HUES48 (cell line): ENCODE results near the gene KLHL20.
"Not testable (repeated sequence)": the region's sequence is repeated elsewhere in the genome, so short reads cannot be mapped to it uniquely, and the experiment has no call there.

Source experiments
- H3K27ac ChIP-seq: one replicate; pipeline ENCODE4 v1.7.0; 2013; ENCODE audit warnings: low read depth, low read length, inconsistent platforms
- H3K27me3 ChIP-seq: 2 replicates; pipeline ENCODE4 v1.6.1; 2013; ENCODE audit warnings: mild to moderate bottlenecking, low read length; ENCODE audit not compliant: control insufficient read depth, insufficient read depth
- H3K36me3 ChIP-seq: 2 replicates; pipeline ENCODE4 v1.6.1; 2013; ENCODE audit warnings: low read length; ENCODE audit not compliant: control insufficient read depth, insufficient read depth
- H3K4me1 ChIP-seq: 2 replicates; pipeline ENCODE4 v1.6.1; 2013; ENCODE audit warnings: mild to moderate bottlenecking, low read length; ENCODE audit not compliant: control insufficient read depth, insufficient read depth
- H3K4me3 ChIP-seq: 2 replicates; pipeline ENCODE4 v1.5.1; 2013; ENCODE audit warnings: mild to moderate bottlenecking, low read depth, low read length
- H3K9ac ChIP-seq: 2 replicates; pipeline ENCODE4 v1.6.1; 2013; ENCODE audit warnings: mild to moderate bottlenecking, low read depth, low read length, moderate library complexity
- H3K9me3 ChIP-seq: 2 replicates; pipeline ENCODE4 v1.6.1; 2013; ENCODE audit warnings: low read length; ENCODE audit not compliant: control insufficient read depth, insufficient read depth

KLHL20 gene

GRCh38 chr1:173714759-173715537 is at the start of gene KLHL20:
TSS of gene KLHL20 (plus strand) at chr1:173714981. CDS start at chr1:173716044, 1,063 bp downstream.
- Histone ChIP-seq H3K27ac (peak within 1 kb of the TSS; percentile 49), H3K36me3 (no peaks in the 10 kb centered on the region), H3K9ac (peak within 1 kb of the TSS; percentile 41), H3K4me3 (peak within 1 kb of the TSS; percentile 91), H3K27me3 (peaks cover 30% of the 10 kb centered on the region), H3K9me3 (no peaks in the 10 kb centered on the region), H3K4me1 (peaks cover 10% of the 10 kb centered on the region; the same call in 1 of the 2 replicates)

GRCh38 chr1:173666646-173667045 is 48.1 kb upstream of the KLHL20 start:
- H3K27me3 ChIP-seq, result peaks cover 6% of the 10 kb centered on the region; the same call in 1 of the 2 replicates
- no peaks in the 10 kb centered on the region for H3K36me3 ChIP-seq
- no peak overlapping the region for H3K27ac ChIP-seq
- H3K9me3 ChIP-seq, result no peaks in the 10 kb centered on the region
- no peak overlapping the region for H3K9ac ChIP-seq
- no peak overlapping the region for H3K4me3 ChIP-seq
- H3K4me1 ChIP-seq, result peaks cover 7% of the 10 kb centered on the region

GRCh38 chr1:173669491-173669941 is 45.3 kb upstream of the KLHL20 start, which contains the start of gene ANKRD45:
TSS of gene ANKRD45 (minus strand) at chr1:173669851. CDS start at chr1:173659418, 10,433 bp downstream.
- peak within 1 kb of the TSS; percentile 80 for H3K4me3 ChIP-seq
- H3K9me3 ChIP-seq, result no peaks in the 10 kb centered on the region
- peak within 1 kb of the TSS; percentile 57 for H3K9ac ChIP-seq
- peaks cover 6% of the 10 kb centered on the region; the same call in 1 of the 2 replicates for H3K27me3 ChIP-seq
- no peak within 1 kb of the TSS for H3K27ac ChIP-seq
- peaks cover 7% of the 10 kb centered on the region for H3K4me1 ChIP-seq
- H3K36me3 ChIP-seq, result no peaks in the 10 kb centered on the region

- H3K27me3 ChIP-seq, H3K9ac ChIP-seq, H3K4me3 ChIP-seq, H3K9me3 ChIP-seq, H3K27ac ChIP-seq, H3K36me3 ChIP-seq, H3K4me1 ChIP-seq: not testable (repeated sequence)
Measured at GRCh38 chr1:173674496-173674895, 40.3 kb upstream of the KLHL20 start.

GRCh38 chr1:173680152-173680551 is 34.6 kb upstream of the KLHL20 start:
- H3K9me3 ChIP-seq, H3K27me3 ChIP-seq, H3K36me3 ChIP-seq, H3K27ac ChIP-seq, H3K9ac ChIP-seq, H3K4me3 ChIP-seq: not testable (repeated sequence)
- peaks cover 16% of the 10 kb centered on the region for H3K4me1 ChIP-seq

GRCh38 chr1:173682184-173682583 is 32.6 kb upstream of the KLHL20 start:
- Histone ChIP-seq H3K36me3 (no peaks in the 10 kb centered on the region), H3K9me3 (no peaks in the 10 kb centered on the region), H3K27me3 (no peaks in the 10 kb centered on the region), H3K9ac (peak overlapping the region; percentile 2; the same call in 1 of the 2 replicates), H3K4me1 (peaks cover 16% of the 10 kb centered on the region), H3K27ac (peak overlapping the region; percentile 4), H3K4me3 (peak overlapping the region; percentile 14; the same call in 1 of the 2 replicates)

GRCh38 chr1:173683838-173684237 is 30.9 kb upstream of the KLHL20 start:
- H3K27me3 ChIP-seq, result not testable (repeated sequence)

GRCh38 chr1:173685121-173685520 is 29.7 kb upstream of the KLHL20 start:
- not testable (repeated sequence) for H3K27me3 ChIP-seq, H3K36me3 ChIP-seq, H3K4me3 ChIP-seq, H3K9ac ChIP-seq, H3K9me3 ChIP-seq, H3K27ac ChIP-seq
- H3K4me1 ChIP-seq, result peaks cover 26% of the 10 kb centered on the region

More at GRCh38 chr1:173683838-173684237, 30.9 kb upstream of the KLHL20 start:
- not testable (repeated sequence) for H3K9me3 ChIP-seq, H3K4me3 ChIP-seq, H3K9ac ChIP-seq, H3K27ac ChIP-seq, H3K36me3 ChIP-seq
- peaks cover 26% of the 10 kb centered on the region for H3K4me1 ChIP-seq

- Histone ChIP-seq H3K27me3 (no peaks in the 10 kb centered on the region), H3K9ac (no peak overlapping the region), H3K4me3 (no peak overlapping the region), H3K4me1 (peaks cover 13% of the 10 kb centered on the region), H3K36me3 (no peaks in the 10 kb centered on the region), H3K9me3 (peaks cover 3% of the 10 kb centered on the region; the same call in 1 of the 2 replicates), H3K27ac (no peak overlapping the region)
Measured at GRCh38 chr1:173688300-173688699, 26.5 kb upstream of the KLHL20 start.

GRCh38 chr1:173693238-173693637 is 21.5 kb upstream of the KLHL20 start:
- H3K9me3 ChIP-seq, result peaks cover 3% of the 10 kb centered on the region; the same call in 1 of the 2 replicates
- 0 out of 2 replicates have a peak, but pooled peaks cover 1% of the 10 kb centered on the region for H3K4me1 ChIP-seq
- H3K9ac ChIP-seq, result no peak overlapping the region
- no peak overlapping the region for H3K27ac ChIP-seq
- no peak overlapping the region for H3K4me3 ChIP-seq
- no peaks in the 10 kb centered on the region for H3K27me3 ChIP-seq
- no peaks in the 10 kb centered on the region for H3K36me3 ChIP-seq

GRCh38 chr1:173701299-173701698 is 13.5 kb upstream of the KLHL20 start:
- not testable (repeated sequence) for H3K4me3 ChIP-seq, H3K4me1 ChIP-seq, H3K36me3 ChIP-seq, H3K9me3 ChIP-seq, H3K27ac ChIP-seq, H3K9ac ChIP-seq, H3K27me3 ChIP-seq
